Calu3 (cell line): ENCODE results near the gene LAMTOR4. TPM values are rescaled to one million over a fixed set of nuclear protein-coding genes. Genes with fewer than 3 reads are reported as not detected.
A peak's percentile ranks its signal among the peaks of the same experiment; 100 is the strongest.

Experiments
- BruUV-seq: library from RNA; stranded (reverse); fragments of 400-500 nt; replicated peaks from 2 replicates; lab custom pipeline; 2021; lab: Mats Ljungman, UMichigan
- CTCF ChIA-PET: fragments of 300-600 bp; sonication (Branson Sonifier 250); formaldehyde crosslinking; loops from one replicate; lab custom pipeline; 2022; ENCODE audit warnings: antibody characterized with exemption; lab: Charles Lee
- DNase-seq: peaks from one replicate; pipeline ENCODE4 v3.0.0; 2022
- H3K27ac Mint-ChIP-seq: one replicate; pipeline ENCODE4 v1.8.0; 2022; ENCODE audit warnings: mixed read lengths; ENCODE audit not compliant: unreplicated experiment
- H3K27me3 Mint-ChIP-seq: one replicate; pipeline ENCODE4 v1.8.0; 2022; ENCODE audit warnings: mixed read lengths; ENCODE audit not compliant: unreplicated experiment
- H3K36me3 Mint-ChIP-seq: one replicate; pipeline ENCODE4 v1.8.0; 2022; ENCODE audit warnings: mild to moderate bottlenecking, moderate library complexity, mixed read lengths; ENCODE audit not compliant: insufficient read depth, unreplicated experiment
- H3K4me1 Mint-ChIP-seq: one replicate; pipeline ENCODE4 v1.8.0; 2022; ENCODE audit warnings: mild to moderate bottlenecking, low read depth, mixed read lengths; ENCODE audit not compliant: unreplicated experiment
- H3K4me3 Mint-ChIP-seq: one replicate; pipeline ENCODE4 v1.8.0; 2022; ENCODE audit warnings: mild to moderate bottlenecking, low read depth, moderate library complexity, mixed read lengths; ENCODE audit not compliant: unreplicated experiment
- H3K9me3 Mint-ChIP-seq: one replicate; pipeline ENCODE4 v1.8.0; 2022; ENCODE audit warnings: low read depth, mixed read lengths; ENCODE audit not compliant: unreplicated experiment
- intact Hi-C: fragments of 100-400 bp; cut with micrococcal nuclease; formaldehyde crosslinking; loops from one replicate; pipeline ENCODE4 v1.10.0; 2022; ENCODE audit not compliant: unreplicated experiment
- total RNA-seq: library from RNA; stranded (reverse); gene quantifications from 2 replicates; pipeline ENCODE4 v1.2.3, GENCODE V29; 2022
- TF ChIP-seq, protein P1 (sequence below): fragments of 200-600 bp; IDR thresholded peaks from one replicate; pipeline ENCODE4 v1.8.0; 2022; ENCODE audit warnings: antibody characterized with exemption; ENCODE audit not compliant: unreplicated experiment

LAMTOR4 gene
- total RNA-seq, 1 experiment from 2014 or later, result 43.6 TPM

- no TSS peak for BruUV-seq
- Mint-ChIP-seq H3K36me3 (peaks cover 52% of the 10 kb centered on the region), H3K27ac (no peak overlapping the region), H3K9me3 (no peaks in the 10 kb centered on the region), H3K27me3 (no peaks in the 10 kb centered on the region), H3K4me1 (peaks cover 9% of the 10 kb centered on the region), H3K4me3 (no peak overlapping the region)
- TF ChIP-seq, protein P1, sequence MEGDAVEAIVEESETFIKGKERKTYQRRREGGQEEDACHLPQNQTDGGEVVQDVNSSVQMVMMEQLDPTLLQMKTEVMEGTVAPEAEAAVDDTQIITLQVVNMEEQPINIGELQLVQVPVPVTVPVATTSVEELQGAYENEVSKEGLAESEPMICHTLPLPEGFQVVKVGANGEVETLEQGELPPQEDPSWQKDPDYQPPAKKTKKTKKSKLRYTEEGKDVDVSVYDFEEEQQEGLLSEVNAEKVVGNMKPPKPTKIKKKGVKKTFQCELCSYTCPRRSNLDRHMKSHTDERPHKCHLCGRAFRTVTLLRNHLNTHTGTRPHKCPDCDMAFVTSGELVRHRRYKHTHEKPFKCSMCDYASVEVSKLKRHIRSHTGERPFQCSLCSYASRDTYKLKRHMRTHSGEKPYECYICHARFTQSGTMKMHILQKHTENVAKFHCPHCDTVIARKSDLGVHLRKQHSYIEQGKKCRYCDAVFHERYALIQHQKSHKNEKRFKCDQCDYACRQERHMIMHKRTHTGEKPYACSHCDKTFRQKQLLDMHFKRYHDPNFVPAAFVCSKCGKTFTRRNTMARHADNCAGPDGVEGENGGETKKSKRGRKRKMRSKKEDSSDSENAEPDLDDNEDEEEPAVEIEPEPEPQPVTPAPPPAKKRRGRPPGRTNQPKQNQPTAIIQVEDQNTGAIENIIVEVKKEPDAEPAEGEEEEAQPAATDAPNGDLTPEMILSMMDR, result no peak
- DNase-seq, result no peak
- CTCF ChIA-PET, result no interaction called here
- intact Hi-C loops, result no loop called here
Measured at GRCh38 chr7:100156331-100157068, 7.8 kb downstream of the LAMTOR4 start.

DNA sequence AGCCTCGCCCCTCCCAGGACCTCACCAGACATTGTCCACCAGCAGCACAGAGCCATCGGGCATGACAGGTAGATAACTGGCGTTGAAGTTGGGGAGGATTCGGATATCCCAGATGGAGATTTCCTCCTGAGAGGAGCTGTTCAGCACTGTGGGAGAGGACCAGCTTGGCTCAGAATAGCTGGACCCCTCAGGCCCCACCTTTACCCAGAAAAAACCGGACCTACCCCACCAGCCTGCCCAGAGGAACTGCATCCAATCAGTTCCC lies 8.3 kb downstream of the LAMTOR4 start:
- intact Hi-C loops, result no loop called here
- CTCF ChIA-PET, result no interaction called here
- TF ChIP-seq, protein P1, result no peak
- Mint-ChIP-seq H3K27ac (no peak overlapping the region), H3K27me3 (no peaks in the 10 kb centered on the region), H3K4me1 (peaks cover 8% of the 10 kb centered on the region), H3K9me3 (no peaks in the 10 kb centered on the region), H3K4me3 (no peak overlapping the region), H3K36me3 (peaks cover 49% of the 10 kb centered on the region)
- BruUV-seq, result no TSS peak
- DNase-seq, result no peak

- CTCF ChIA-PET, result no interaction called here
- no peaks in the 10 kb centered on the region for H3K27me3 Mint-ChIP-seq
- H3K9me3 Mint-ChIP-seq, result no peaks in the 10 kb centered on the region
- intact Hi-C loops, result no loop called here
- peak overlapping the region; percentile 70 for H3K4me3 Mint-ChIP-seq
- TSS peak; percentile 28 for BruUV-seq
- H3K36me3 Mint-ChIP-seq, result peaks cover 43% of the 10 kb centered on the region
- peak overlapping the region; percentile 60 for H3K27ac Mint-ChIP-seq
- no peak for DNase-seq
- peaks cover 3% of the 10 kb centered on the region for H3K4me1 Mint-ChIP-seq
- TF ChIP-seq, protein P1, result no peak
Measured at GRCh38 chr7:100157334-100158228, 8.9 kb downstream of the LAMTOR4 start.

DNA sequence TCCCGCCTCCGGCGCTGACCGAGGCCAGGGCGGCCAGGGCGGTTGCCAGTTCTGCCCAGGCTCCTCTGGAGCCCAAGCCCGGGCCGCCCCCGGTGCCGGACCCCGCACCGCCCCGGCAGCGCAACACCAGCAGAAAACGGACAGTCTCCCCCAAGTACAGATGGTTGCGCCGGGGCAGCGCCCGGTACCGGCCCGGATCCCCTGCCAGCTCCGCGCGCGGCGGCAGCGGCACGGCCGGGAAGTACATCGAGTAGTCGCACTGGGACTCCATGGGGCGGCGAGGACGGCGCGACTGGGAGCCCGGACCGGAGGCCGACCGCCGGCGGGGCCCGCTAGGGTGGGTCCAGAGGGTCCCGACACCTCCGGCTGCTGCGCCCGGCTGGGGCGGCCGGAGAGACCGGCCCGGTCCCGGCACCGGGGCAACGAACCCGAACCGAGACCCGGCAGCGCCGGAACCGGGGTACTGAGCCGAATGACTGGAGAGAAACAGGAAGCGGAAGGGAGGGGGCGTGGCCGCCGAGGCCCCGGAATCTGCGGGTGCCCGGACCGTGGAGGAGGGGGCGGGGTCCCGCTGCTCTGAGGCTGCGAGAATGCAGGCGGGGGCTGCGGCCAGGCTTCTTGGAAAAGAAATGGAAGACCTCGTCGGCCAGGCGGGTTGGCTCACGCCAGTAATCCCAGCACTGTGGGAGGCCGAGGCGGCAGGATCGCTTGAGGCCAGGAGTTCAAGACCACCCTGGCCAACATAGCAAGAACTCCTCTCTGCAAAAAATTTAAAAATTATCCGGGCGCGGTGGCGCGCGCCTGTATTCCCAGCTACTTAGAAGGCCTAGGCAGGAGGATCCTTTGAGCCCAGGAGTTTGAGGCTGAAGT lies 9.7 kb downstream of the LAMTOR4 start, which contains the start of gene TRAPPC14:
TSS of gene TRAPPC14 (minus strand) at position 495 of the 870 bp plus-strand sequence. CDS start at position 271, 224 bp downstream.
- TF ChIP-seq, protein P1, result no peak
- peaks cover 38% of the 10 kb centered on the region for H3K36me3 Mint-ChIP-seq
- CTCF ChIA-PET, result no interaction called here

More for the DNA sequence above, 9.7 kb downstream of the LAMTOR4 start, which contains the start of gene TRAPPC14:
- Mint-ChIP-seq H3K9me3 (no peaks in the 10 kb centered on the region), H3K4me3 (peak within 1 kb of the TSS; percentile 70), H3K4me1 (no peaks in the 10 kb centered on the region), H3K27ac (peak within 1 kb of the TSS; percentile 60), H3K27me3 (no peaks in the 10 kb centered on the region)
- no TSS peak for BruUV-seq
- DNase-seq, result peak; percentile 92
- intact Hi-C loops, result no loop called here
